ENCODE results near the gene PITX2.

- no peak for TF ChIP-seq FOXM1 (IDR thresholded peaks at IDR 0.05; ENCODE audit: borderline replicate concordance, low read depth)
- no peak for TF ChIP-seq CEBPB (IDR thresholded peaks at IDR 0.05)
- TF ChIP-seq CREB1 (IDR thresholded peaks at IDR 0.05; ENCODE audit: low read depth), result no peak
- TF ChIP-seq TAF1 (IDR thresholded peaks at IDR 0.05; ENCODE audit: low read depth), result no peak
- TF ChIP-seq EP300 (IDR thresholded peaks at IDR 0.05; ENCODE audit: borderline replicate concordance), result no peak
- TF ChIP-seq YY1 (IDR thresholded peaks at IDR 0.05; ENCODE audit: low read depth), result no peak
- TF ChIP-seq EGR1 (IDR thresholded peaks at IDR 0.05), result no peak
- no peak for TF ChIP-seq USF1 (IDR thresholded peaks at IDR 0.05)
- TF ChIP-seq REST (IDR thresholded peaks at IDR 0.05; ENCODE audit: low read depth), result no peak
- TF ChIP-seq MAX (IDR thresholded peaks at IDR 0.05), result no peak
- TF ChIP-seq NFIC (IDR thresholded peaks at IDR 0.05), result no peak
- no peak for TF ChIP-seq ZBTB7A (IDR thresholded peaks at IDR 0.05; ENCODE audit: low read depth)
These were observed 37.9 kb upstream of the PITX2 start for GRCh38 chr4:110660755-110661154.

All from Ishikawa (cell line).